A549 (cell line): ENCODE data around the gene TCF4. TPM values are rescaled to one million over a fixed set of nuclear protein-coding genes. Genes with fewer than 3 reads are reported as not detected.

ENCODE experiments used
- ATAC-seq, 2 experiments: fragments of 200-7000 bp in 1 of 2; fragments of >200 bp in 1 of 2; cut with Nextera tagmentation in 1 of 2; cut with Tn5 transposase in 1 of 2; 3 replicates each; pipeline versions ENCODE4 v1.8.0 to v1.9.1; 2018 to 2020; ENCODE audit warnings: mild to moderate bottlenecking in 1 of 2, moderate library complexity in 1 of 2
- CTCF ChIA-PET: fragments of 300-600 bp; sonication (Branson Sonifier 250); formaldehyde crosslinking; extraction: SDS; loops from one replicate; lab custom pipeline; 2021; ENCODE audit warnings: antibody characterized with exemption, inconsistent platforms; lab: Yijun Ruan, JAX
- POLR2A ChIA-PET: fragments of 350-600 bp; formaldehyde crosslinking; extraction: SDS; loops from one replicate; lab custom pipeline; 2021; ENCODE audit warnings: antibody characterized with exemption, inconsistent platforms; lab: Yijun Ruan, JAX
- DNase-seq, 2 experiments: peaks; one replicate each; pipeline versions ENCODE4 v3.0.0 to v3.0.0-alpha.2; 2011 to 2016; ENCODE audit warnings: low read depth in 1 of 2, low spot score in 1 of 2
- FAIRE-seq: peaks from 2 replicates; lab custom pipeline; 2011; peaks lifted over from hg19 to GRCh38; lab: Jason Lieb, UNC
- H3K27ac ChIP-seq, 2 experiments: fragments of >200 bp; sonication (Bioruptor Twin); formaldehyde crosslinking; 3 replicates each; pipeline ENCODE4 v1.5.1; 2016 to 2017
- H3K4me1 ChIP-seq: fragments of >200 bp; sonication (Bioruptor Twin); formaldehyde crosslinking; 3 replicates; pipeline ENCODE4 v1.6.1; 2016
- H3K4me2 ChIP-seq: fragments of >200 bp; sonication (Bioruptor Twin); formaldehyde crosslinking; 3 replicates; pipeline ENCODE4 v1.6.1; 2016
- H3K4me3 ChIP-seq: fragments of >200 bp; sonication (Bioruptor Twin); formaldehyde crosslinking; 3 replicates; pipeline ENCODE4 v1.5.1; 2016
- H3K9me3 ChIP-seq: fragments of >200 bp; sonication (Bioruptor Twin); formaldehyde crosslinking; 3 replicates; pipeline ENCODE4 v1.6.1; 2016
- CBX2 ChIP-seq: fragments of 200-600 bp; sonication (generic); IDR thresholded peaks from 2 replicates; pipeline ENCODE4 v1.6.1; 2016; ENCODE audit warnings: low read depth, mild to moderate bottlenecking, borderline replicate concordance
- CHD4 ChIP-seq: fragments of 200-600 bp; sonication (generic); IDR thresholded peaks from 2 replicates; pipeline ENCODE4 v1.6.1; 2016; ENCODE audit warnings: antibody characterized with exemption, mild to moderate bottlenecking, borderline replicate concordance
- EHF ChIP-seq: fragments of 250-450 bp; sonication (Bioruptor Pico); IDR thresholded peaks from 2 replicates; pipeline ENCODE4 v1.5.0; 2020; ENCODE audit warnings: mild to moderate bottlenecking
- EP300 ChIP-seq, 2 experiments: fragments of >200 bp; sonication (Bioruptor Twin); formaldehyde crosslinking; IDR thresholded peaks; 2 replicates in 1 of 2; 3 replicates in 1 of 2; pipeline ENCODE4 v1.6.1; 2016 to 2017
- ESRRA ChIP-seq: fragments of 150-350 bp; IDR thresholded peaks from 2 replicates; pipeline ENCODE4 v1.6.1; 2014; ENCODE audit warnings: mild to moderate bottlenecking, low read length, borderline replicate concordance
- GATA3 ChIP-seq: IDR thresholded peaks from 2 replicates; pipeline ENCODE4 v1.6.1; 2012; ENCODE audit warnings: borderline replicate concordance
- HOXB5 ChIP-seq: fragments of 250-450 bp; sonication (Bioruptor Pico); IDR thresholded peaks from 2 replicates; pipeline ENCODE4 v1.5.0; 2020; ENCODE audit warnings: mild to moderate bottlenecking, moderate library complexity
- JUNB ChIP-seq: fragments of >200 bp; sonication (Bioruptor Twin); formaldehyde crosslinking; IDR thresholded peaks from 2 replicates; pipeline ENCODE4 v1.6.1; 2016
- NR3C1 ChIP-seq: fragments of >200 bp; sonication (Bioruptor Twin); formaldehyde crosslinking; IDR thresholded peaks from 3 replicates; pipeline ENCODE4 v1.6.1; 2017
- POLR2AphosphoS2 ChIP-seq: conservative IDR thresholded peaks from 2 replicates; pipeline ENCODE4 v1.6.1; 2012; ENCODE audit warnings: low read length, improper control_type of control experiment, inconsistent platforms
- RAD21 ChIP-seq, 2 experiments: fragments of >200 bp in 1 of 2; sonication (Bioruptor Twin) in 1 of 2; formaldehyde crosslinking in 1 of 2; IDR thresholded peaks in 1 of 2; conservative IDR thresholded peaks in 1 of 2; 2 replicates in 1 of 2; 3 replicates in 1 of 2; pipeline ENCODE4 v1.6.1; 2012 to 2018; ENCODE audit warnings: inconsistent platforms in 1 of 2
- RARB ChIP-seq: fragments of 250-450 bp; sonication (Bioruptor Pico); IDR thresholded peaks from 2 replicates; pipeline ENCODE4 v1.8.0; 2021; ENCODE audit warnings: mild to moderate bottlenecking, moderate library complexity
- SMC3 ChIP-seq: fragments of >200 bp; sonication (Bioruptor Twin); formaldehyde crosslinking; IDR thresholded peaks from 3 replicates; pipeline ENCODE4 v1.6.1; 2018; ENCODE audit warnings: inconsistent platforms
- TFCP2L1 ChIP-seq: fragments of 250-450 bp; sonication (Bioruptor Pico); IDR thresholded peaks from 2 replicates; pipeline ENCODE4 v1.5.0; 2021; ENCODE audit warnings: mild to moderate bottlenecking
- TP53 ChIP-seq: fragments of 250-450 bp; sonication (Bioruptor Pico); IDR thresholded peaks from 2 replicates; pipeline ENCODE4 v1.5.0; 2021; ENCODE audit warnings: mild to moderate bottlenecking, moderate library complexity
- ZSCAN20 ChIP-seq: fragments of 250-450 bp; sonication (Bioruptor Pico); IDR thresholded peaks from 2 replicates; pipeline ENCODE4 v1.8.0; 2022; ENCODE audit warnings: mild to moderate bottlenecking, moderate library complexity
- WGBS: methylation state at CpG from one replicate; pipeline ENCODE4 v1.1.6; 2017; ENCODE audit errors: missing lambda C conversion rate; 5-methylcytosine and 5-hydroxymethylcytosine counted together
- polyA plus RNA-seq, 4 experiments: library from polyadenylated mRNA; depleted of rRNA in 3 of 4; stranded (reverse); fragments of >200 nt; fragmentation: RNase III in 1 of 4; extraction: RNeasy Plus Mini Kit Qiagen cat#74134 plus additional on column Dnase treatment in 1 of 4; gene quantifications; 2 replicates in 3 of 4; 3 replicates in 1 of 4; pipeline ENCODE4 v1.2.3, GENCODE V29; 2011 to 2017
- TF ChIP-seq, protein P1 (sequence below): fragments of 250-450 bp; sonication (Bioruptor Pico); IDR thresholded peaks from 2 replicates; pipeline ENCODE4 v1.5.0; 2020; ENCODE audit warnings: low read depth, mild to moderate bottlenecking, moderate library complexity
- TF ChIP-seq, protein P2 (sequence below): fragments of 450-650 bp; IDR thresholded peaks from 2 replicates; pipeline ENCODE4 v1.6.1; 2014; ENCODE audit warnings: antibody characterized with exemption
- TF ChIP-seq, protein P3 (sequence below): fragments of >200 bp; sonication (Bioruptor Twin); formaldehyde crosslinking; IDR thresholded peaks from 3 replicates; pipeline ENCODE4 v1.5.1; 2016
- TF ChIP-seq, protein P4 (sequence below): fragments of >200 bp; sonication (Bioruptor Twin); formaldehyde crosslinking; IDR thresholded peaks from 2 replicates; pipeline ENCODE4 v1.6.1; 2016
- TF ChIP-seq, protein P5 (sequence below): IDR thresholded peaks from 2 replicates; pipeline ENCODE4 v1.6.1; 2012; ENCODE audit warnings: low read depth, borderline replicate concordance
- TF ChIP-seq, protein P6 (sequence below): fragments of 150-350 bp; IDR thresholded peaks from 2 replicates; pipeline ENCODE4 v1.6.1; 2014; ENCODE audit warnings: low read depth, mild to moderate bottlenecking, low read length
- TF ChIP-seq, protein P7 (sequence below): IDR thresholded peaks from 2 replicates; pipeline ENCODE4 v1.6.1; 2012

Gene TCF4
- polyA plus RNA-seq, 2 of the 4 experiments (the other 2 are of a cell fraction), result 3.0 to 4.0 TPM

DNA sequence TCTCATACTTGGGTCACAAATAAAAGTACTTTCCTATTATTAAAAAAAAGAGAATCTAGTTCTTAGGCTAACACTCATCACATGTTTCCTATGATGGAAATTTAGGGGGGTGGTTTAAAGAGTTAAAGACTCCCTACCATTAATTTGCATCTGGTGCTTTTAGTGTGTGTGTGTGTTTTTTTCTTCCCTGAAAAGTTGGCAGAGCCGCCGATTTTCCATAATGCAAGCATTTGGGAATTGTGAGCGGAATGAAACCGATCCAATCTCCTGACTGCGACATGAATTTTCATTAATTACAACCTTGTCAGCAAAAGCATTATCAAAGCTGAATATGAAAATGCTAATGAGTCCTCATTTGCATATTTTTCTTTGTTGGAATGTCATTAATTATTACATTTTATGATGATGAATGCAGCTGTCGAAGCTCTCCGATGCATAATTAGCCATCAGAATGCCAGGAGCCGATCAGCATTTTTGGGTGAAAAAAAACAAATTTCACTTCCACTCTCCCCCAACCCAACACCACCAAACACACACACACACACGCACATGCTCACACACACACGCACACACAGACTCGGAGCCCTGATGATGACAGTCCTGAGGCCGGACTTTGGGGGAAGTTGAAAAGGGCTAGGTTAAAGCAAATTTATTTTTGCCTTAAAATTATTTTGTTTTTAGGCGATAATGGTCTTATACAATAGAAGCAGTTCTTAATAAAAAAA is 165.4 kb downstream of the TCF4 start:
- FAIRE-seq, result no peak
- POLR2A ChIA-PET, result no interaction called here
- no peak overlapping the region for H3K4me3 ChIP-seq

DNA sequence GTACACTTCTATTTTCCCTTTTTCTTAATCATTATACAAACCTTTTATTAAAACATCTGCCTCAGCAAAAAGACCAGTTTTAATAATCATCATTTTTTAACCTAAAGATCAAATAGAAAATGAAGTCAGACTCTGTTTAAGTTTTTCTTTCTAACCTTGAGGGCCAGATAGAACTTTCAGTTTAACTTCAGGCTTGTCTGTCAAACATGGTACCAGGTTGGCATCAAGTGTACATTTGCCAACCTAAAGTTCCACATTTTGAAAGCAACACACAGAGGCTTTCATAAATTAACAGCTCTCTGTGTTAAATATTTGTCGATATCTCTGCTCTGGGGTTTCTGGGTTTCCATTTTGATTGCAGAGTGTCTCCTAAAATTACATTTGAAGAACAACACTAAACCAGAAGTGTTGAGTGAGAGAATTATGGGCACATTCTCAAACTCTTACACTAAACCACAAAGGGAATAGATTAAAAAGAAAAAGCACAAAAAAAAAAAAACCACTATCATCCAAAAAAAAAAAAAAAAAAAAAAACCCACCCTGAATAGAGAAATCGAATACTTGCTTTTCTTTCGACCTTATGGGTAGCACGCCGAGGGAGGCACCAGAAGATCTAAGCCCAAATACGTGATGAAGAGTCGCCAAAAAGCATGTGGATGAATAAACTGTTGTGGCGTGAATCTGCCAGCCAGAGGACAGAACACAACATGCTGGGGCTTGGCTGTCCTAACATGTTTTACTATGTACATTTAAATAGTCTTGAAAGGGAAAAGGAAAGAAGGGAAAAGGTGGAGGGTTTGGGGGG is 166.2 kb downstream of the TCF4 start:
- DNase-seq, result no peak
- CTCF ChIA-PET, result interaction anchor here (0.6 kb wide), 1 partner anchor 635 kb away, joined by 3 read pairs; no protein-coding TSS in a partner anchor
- ATAC-seq, result no peak
- TF ChIP-seq GATA3 (no peak), CBX2 (no peak), ESRRA (no peak), ZSCAN20 (CRISPR knock-in tag) (no peak)
- TF ChIP-seq, protein P1, sequence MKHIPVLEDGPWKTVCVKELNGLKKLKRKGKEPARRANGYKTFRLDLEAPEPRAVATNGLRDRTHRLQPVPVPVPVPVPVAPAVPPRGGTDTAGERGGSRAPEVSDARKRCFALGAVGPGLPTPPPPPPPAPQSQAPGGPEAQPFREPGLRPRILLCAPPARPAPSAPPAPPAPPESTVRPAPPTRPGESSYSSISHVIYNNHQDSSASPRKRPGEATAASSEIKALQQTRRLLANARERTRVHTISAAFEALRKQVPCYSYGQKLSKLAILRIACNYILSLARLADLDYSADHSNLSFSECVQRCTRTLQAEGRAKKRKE (CRISPR knock-in tag), result no peak
- 61% methylated on average over 8 of the region's 8 CpGs for WGBS
- Histone ChIP-seq H3K27ac (no peak overlapping the region), H3K4me1 (no peaks in the 10 kb centered on the region), H3K4me2 (no peak overlapping the region), H3K9me3 (no peaks in the 10 kb centered on the region), H3K4me3 (no peak overlapping the region)
- FAIRE-seq, result no peak
- POLR2A ChIA-PET, result no interaction called here

More for the DNA sequence above, 165.4 kb downstream of the TCF4 start:
- ATAC-seq (no peak), DNase-seq (no peak)
- TF ChIP-seq EHF (no peak), POLR2AphosphoS2 (no peak), HOXB5 (CRISPR knock-in tag) (no peak), NR3C1 (no peak), GATA3 (no peak), RARB (CRISPR knock-in tag) (no peak)
- TF ChIP-seq, protein P2, sequence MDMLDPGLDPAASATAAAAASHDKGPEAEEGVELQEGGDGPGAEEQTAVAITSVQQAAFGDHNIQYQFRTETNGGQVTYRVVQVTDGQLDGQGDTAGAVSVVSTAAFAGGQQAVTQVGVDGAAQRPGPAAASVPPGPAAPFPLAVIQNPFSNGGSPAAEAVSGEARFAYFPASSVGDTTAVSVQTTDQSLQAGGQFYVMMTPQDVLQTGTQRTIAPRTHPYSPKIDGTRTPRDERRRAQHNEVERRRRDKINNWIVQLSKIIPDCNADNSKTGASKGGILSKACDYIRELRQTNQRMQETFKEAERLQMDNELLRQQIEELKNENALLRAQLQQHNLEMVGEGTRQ, result no peak
- TF ChIP-seq, protein P3, sequence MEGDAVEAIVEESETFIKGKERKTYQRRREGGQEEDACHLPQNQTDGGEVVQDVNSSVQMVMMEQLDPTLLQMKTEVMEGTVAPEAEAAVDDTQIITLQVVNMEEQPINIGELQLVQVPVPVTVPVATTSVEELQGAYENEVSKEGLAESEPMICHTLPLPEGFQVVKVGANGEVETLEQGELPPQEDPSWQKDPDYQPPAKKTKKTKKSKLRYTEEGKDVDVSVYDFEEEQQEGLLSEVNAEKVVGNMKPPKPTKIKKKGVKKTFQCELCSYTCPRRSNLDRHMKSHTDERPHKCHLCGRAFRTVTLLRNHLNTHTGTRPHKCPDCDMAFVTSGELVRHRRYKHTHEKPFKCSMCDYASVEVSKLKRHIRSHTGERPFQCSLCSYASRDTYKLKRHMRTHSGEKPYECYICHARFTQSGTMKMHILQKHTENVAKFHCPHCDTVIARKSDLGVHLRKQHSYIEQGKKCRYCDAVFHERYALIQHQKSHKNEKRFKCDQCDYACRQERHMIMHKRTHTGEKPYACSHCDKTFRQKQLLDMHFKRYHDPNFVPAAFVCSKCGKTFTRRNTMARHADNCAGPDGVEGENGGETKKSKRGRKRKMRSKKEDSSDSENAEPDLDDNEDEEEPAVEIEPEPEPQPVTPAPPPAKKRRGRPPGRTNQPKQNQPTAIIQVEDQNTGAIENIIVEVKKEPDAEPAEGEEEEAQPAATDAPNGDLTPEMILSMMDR, result no peak
- Histone ChIP-seq H3K9me3 (no peaks in the 10 kb centered on the region), H3K4me1 (no peaks in the 10 kb centered on the region), H3K4me2 (no peak overlapping the region), H3K27ac (no peak overlapping the region)
- 91% methylated on average over 13 of the region's 13 CpGs for WGBS
- CTCF ChIA-PET, result no interaction called here

DNA sequence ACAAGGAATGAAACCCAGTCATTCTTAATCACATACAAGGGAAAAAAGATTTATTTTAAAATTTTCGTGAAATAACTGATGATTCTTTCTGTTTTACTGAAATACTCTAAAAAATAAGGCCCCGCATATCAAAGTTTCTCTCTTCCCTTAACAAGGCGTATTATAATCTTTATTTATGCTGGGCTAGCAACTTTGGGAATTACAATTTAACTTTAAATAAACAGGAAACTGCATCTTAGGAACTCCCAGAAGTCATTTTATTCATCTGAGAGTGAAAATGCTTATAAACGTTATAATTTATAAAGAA is 166.7 kb downstream of the TCF4 start:
- WGBS, result 68% methylated on average over 4 of the region's 4 CpGs
- ATAC-seq (no peak), DNase-seq (no peak)
- Histone ChIP-seq H3K27ac (no peak overlapping the region), H3K9me3 (no peaks in the 10 kb centered on the region), H3K4me2 (no peak overlapping the region), H3K4me1 (no peaks in the 10 kb centered on the region), H3K4me3 (no peak overlapping the region)
- POLR2A ChIA-PET, result no interaction called here
- CTCF ChIA-PET, result interaction anchor here (0.6 kb wide), 1 partner anchor 636 kb away, joined by 3 read pairs; no protein-coding TSS in a partner anchor
- TF ChIP-seq, protein P4, sequence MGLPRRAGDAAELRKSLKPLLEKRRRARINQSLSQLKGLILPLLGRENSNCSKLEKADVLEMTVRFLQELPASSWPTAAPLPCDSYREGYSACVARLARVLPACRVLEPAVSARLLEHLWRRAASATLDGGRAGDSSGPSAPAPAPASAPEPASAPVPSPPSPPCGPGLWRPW, result no peak
- TF ChIP-seq RAD21 (conservative IDR thresholded peaks at IDR 0.05 in 1 of 2, IDR thresholded peaks at IDR 0.05 in 1 of 2), result no peak
- no peak for TF ChIP-seq EP300 (IDR thresholded peaks at IDR 0.05)
- no peak for TF ChIP-seq CBX2
- no peak for TF ChIP-seq EHF
- no peak for TF ChIP-seq CHD4
- no peak for TF ChIP-seq TP53
- TF ChIP-seq SMC3, result no peak
- TF ChIP-seq, protein P5, sequence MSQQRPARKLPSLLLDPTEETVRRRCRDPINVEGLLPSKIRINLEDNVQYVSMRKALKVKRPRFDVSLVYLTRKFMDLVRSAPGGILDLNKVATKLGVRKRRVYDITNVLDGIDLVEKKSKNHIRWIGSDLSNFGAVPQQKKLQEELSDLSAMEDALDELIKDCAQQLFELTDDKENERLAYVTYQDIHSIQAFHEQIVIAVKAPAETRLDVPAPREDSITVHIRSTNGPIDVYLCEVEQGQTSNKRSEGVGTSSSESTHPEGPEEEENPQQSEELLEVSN, result no peak
- TF ChIP-seq, protein P6, sequence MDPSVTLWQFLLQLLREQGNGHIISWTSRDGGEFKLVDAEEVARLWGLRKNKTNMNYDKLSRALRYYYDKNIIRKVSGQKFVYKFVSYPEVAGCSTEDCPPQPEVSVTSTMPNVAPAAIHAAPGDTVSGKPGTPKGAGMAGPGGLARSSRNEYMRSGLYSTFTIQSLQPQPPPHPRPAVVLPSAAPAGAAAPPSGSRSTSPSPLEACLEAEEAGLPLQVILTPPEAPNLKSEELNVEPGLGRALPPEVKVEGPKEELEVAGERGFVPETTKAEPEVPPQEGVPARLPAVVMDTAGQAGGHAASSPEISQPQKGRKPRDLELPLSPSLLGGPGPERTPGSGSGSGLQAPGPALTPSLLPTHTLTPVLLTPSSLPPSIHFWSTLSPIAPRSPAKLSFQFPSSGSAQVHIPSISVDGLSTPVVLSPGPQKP, result no peak
- no peak for TF ChIP-seq JUNB
- TF ChIP-seq, protein P7, sequence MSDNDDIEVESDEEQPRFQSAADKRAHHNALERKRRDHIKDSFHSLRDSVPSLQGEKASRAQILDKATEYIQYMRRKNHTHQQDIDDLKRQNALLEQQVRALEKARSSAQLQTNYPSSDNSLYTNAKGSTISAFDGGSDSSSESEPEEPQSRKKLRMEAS, result no peak
- no peak for TF ChIP-seq POLR2AphosphoS2
- TF ChIP-seq TFCP2L1 (CRISPR knock-in tag), result no peak
- TF ChIP-seq, all 56 proteins: peak for 0
- FAIRE-seq, result no peak
